Retinal pigment epithelial cell (primary cell): ENCODE measurements around the gene GFOD1.

Experiments
- DNase-seq: peaks from one replicate; pipeline ENCODE4 v3.0.0-alpha.2; 2010; ENCODE audit warnings: low read depth
- H3K4me3 ChIP-seq: 2 replicates; pipeline ENCODE4 v1.5.1; 2011; ENCODE audit warnings: mild to moderate bottlenecking, low read length, control low read depth, moderate library complexity
- TF ChIP-seq, protein P1 (sequence below): conservative IDR thresholded peaks from 2 replicates; pipeline ENCODE4 v1.5.1; 2011; ENCODE audit warnings: low read depth, low read length, control low read depth, inconsistent platforms

GFOD1 gene

DNA sequence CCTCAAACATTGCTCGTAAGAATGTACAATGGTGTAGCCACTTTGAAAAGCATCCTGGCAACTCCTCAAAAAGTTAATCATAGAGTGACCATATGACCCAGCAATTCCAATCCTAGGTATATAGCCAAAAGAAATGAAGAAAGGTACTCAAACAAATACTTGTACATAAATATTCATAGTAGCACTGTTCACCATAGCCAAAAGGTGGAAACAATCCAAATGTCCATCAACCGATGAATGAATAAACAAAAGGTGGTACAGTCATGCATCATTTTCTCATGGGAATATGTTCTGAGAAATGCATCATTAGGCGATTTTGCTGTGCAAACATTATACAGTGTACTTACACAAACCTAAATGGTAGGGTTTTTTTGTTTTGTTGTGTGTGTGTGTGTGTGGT lies 84.7 kb downstream of the GFOD1 start:
- DNase-seq = no peak
- TF ChIP-seq, protein P1, sequence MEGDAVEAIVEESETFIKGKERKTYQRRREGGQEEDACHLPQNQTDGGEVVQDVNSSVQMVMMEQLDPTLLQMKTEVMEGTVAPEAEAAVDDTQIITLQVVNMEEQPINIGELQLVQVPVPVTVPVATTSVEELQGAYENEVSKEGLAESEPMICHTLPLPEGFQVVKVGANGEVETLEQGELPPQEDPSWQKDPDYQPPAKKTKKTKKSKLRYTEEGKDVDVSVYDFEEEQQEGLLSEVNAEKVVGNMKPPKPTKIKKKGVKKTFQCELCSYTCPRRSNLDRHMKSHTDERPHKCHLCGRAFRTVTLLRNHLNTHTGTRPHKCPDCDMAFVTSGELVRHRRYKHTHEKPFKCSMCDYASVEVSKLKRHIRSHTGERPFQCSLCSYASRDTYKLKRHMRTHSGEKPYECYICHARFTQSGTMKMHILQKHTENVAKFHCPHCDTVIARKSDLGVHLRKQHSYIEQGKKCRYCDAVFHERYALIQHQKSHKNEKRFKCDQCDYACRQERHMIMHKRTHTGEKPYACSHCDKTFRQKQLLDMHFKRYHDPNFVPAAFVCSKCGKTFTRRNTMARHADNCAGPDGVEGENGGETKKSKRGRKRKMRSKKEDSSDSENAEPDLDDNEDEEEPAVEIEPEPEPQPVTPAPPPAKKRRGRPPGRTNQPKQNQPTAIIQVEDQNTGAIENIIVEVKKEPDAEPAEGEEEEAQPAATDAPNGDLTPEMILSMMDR = no peak
- no peak overlapping the region for H3K4me3 ChIP-seq

- DNase-seq = no peak
- no peak overlapping the region for H3K4me3 ChIP-seq
- TF ChIP-seq, protein P1 = no peak
Measured at GRCh38 chr6:13400772-13401171, 86.6 kb downstream of the GFOD1 start.

GRCh38 chr6:13398421-13398994 lies 88.9 kb downstream of the GFOD1 start:
- H3K4me3 ChIP-seq = no peak overlapping the region
- TF ChIP-seq, protein P1 = no peak
- DNase-seq = no peak

GRCh38 chr6:13398069-13398381 lies 89.4 kb downstream of the GFOD1 start:
- H3K4me3 ChIP-seq = no peak overlapping the region
- no peak for DNase-seq
- TF ChIP-seq, protein P1 = no peak

- H3K4me3 ChIP-seq = no peak overlapping the region
- no peak for DNase-seq
- TF ChIP-seq, protein P1 = peak; percentile 27
Measured at GRCh38 chr6:13397359-13398068, 89.9 kb downstream of the GFOD1 start.

DNA sequence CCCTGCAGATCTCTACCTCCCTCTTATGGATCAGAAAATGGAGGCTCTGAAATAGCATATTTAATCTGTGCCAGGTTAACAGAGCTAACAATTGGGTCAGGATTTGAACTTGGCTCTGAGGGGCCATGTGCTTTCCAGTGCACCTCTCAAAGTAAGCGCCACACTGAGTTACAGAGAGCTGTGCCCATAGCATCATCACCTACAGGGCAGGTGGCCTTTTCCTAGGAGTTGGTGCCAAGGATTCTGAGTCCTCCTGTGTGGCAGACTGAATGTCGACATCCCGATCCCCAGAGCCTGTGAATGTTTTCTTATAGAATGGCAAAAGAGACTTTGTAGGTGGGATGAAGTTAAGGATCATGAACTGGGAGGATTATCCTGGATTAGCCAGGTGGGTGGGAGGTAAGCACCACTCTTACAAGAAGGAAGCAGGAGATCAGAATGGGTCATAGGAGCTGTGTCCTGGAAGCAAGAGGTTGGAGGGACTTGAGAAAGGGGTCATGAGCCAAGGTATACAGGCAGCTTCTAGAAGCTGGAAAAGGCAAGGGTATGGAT lies 91.1 kb downstream of the GFOD1 start:
- no peak overlapping the region for H3K4me3 ChIP-seq
- no peak for DNase-seq
- TF ChIP-seq, protein P1 = no peak
